PC-9 (cell line): ENCODE results near the gene ZFP57. TPM values are rescaled to one million over a fixed set of nuclear protein-coding genes. Genes with fewer than 3 reads are reported as not detected.

Experiments
- BruUV-seq: library from RNA; stranded (reverse); fragments of 400-500 nt; replicated peaks from 2 replicates; lab custom pipeline; 2021; lab: Mats Ljungman, UMichigan
- CTCF ChIA-PET: fragments of 300-600 bp; sonication (Branson Sonifier 250); formaldehyde crosslinking; loops from one replicate; lab custom pipeline; 2022; ENCODE audit warnings: antibody characterized with exemption; lab: Charles Lee
- POLR2A ChIA-PET: fragments of 300-600 bp; sonication (Branson Sonifier 250); formaldehyde crosslinking; loops from one replicate; lab custom pipeline; 2022; ENCODE audit warnings: antibody characterized with exemption; ENCODE audit not compliant: unreplicated experiment; lab: Charles Lee
- DNase-seq, 2 experiments: peaks; one replicate each; pipeline versions ENCODE4 v3.0.0 to v3.0.0-alpha.2; 2015 to 2022; ENCODE audit warnings: mixed read lengths in 1 of 2
- H2AFZ ChIP-seq: fragments of 200-600 bp; sonication (generic); 2 replicates; pipeline ENCODE4 v1.8.1; 2017; ENCODE audit warnings: antibody characterized with exemption
- H3F3A ChIP-seq: fragments of 200-600 bp; sonication (generic); 2 replicates; pipeline ENCODE4 v1.8.1; 2017; ENCODE audit warnings: antibody characterized with exemption, mild to moderate bottlenecking, low read depth; ENCODE audit not compliant: insufficient read depth
- H3K27ac ChIP-seq: fragments of 200-600 bp; sonication (generic); 2 replicates; pipeline ENCODE4 v1.6.1; 2016; ENCODE audit warnings: mixed run types
- H3K27me3 ChIP-seq: fragments of 200-600 bp; sonication (generic); 2 replicates; pipeline ENCODE4 v1.6.1; 2016; ENCODE audit warnings: low read depth, mixed run types; ENCODE audit not compliant: insufficient read depth
- H3K36me3 ChIP-seq: fragments of 200-600 bp; sonication (generic); 2 replicates; pipeline ENCODE4 v1.6.1; 2016; ENCODE audit warnings: low read depth, mixed run types
- H3K4me1 ChIP-seq: fragments of 200-600 bp; sonication (generic); replicated peaks from 2 replicates; pipeline ENCODE4 v1.6.1; 2016; ENCODE audit warnings: mixed run types; ENCODE audit not compliant: insufficient read depth
- H3K4me2 ChIP-seq: fragments of 200-600 bp; sonication (generic); 2 replicates; pipeline ENCODE4 v1.6.1; 2017; ENCODE audit warnings: mixed run types
- H3K4me3 ChIP-seq: fragments of 200-600 bp; sonication (generic); 2 replicates; pipeline ENCODE4 v1.6.1; 2016; ENCODE audit warnings: mixed run types
- H3K79me2 ChIP-seq: fragments of 200-600 bp; sonication (generic); 2 replicates; pipeline ENCODE4 v1.6.1; 2017; ENCODE audit warnings: low read depth, mixed run types
- H3K9me2 ChIP-seq: fragments of 200-600 bp; sonication (generic); 2 replicates; pipeline ENCODE4 v1.8.1; 2017; ENCODE audit warnings: mild to moderate bottlenecking; ENCODE audit not compliant: insufficient read depth
- H3K9me3 ChIP-seq: fragments of 200-600 bp; sonication (generic); 2 replicates; pipeline ENCODE4 v1.8.1; 2016; ENCODE audit warnings: low read depth; ENCODE audit not compliant: insufficient read depth
- H4K20me1 ChIP-seq: fragments of 200-600 bp; sonication (generic); 2 replicates; pipeline ENCODE4 v1.8.1; 2017; ENCODE audit not compliant: insufficient read depth
- EZH2 ChIP-seq: fragments of 200-600 bp; sonication (generic); IDR thresholded peaks from 2 replicates; pipeline ENCODE4 v1.8.0; 2017; ENCODE audit warnings: antibody characterized with exemption, low read depth
- intact Hi-C: fragments of 100-400 bp; cut with micrococcal nuclease; formaldehyde crosslinking; loops from one replicate; pipeline ENCODE4 v1.10.0; 2022; ENCODE audit not compliant: unreplicated experiment
- total RNA-seq: library from RNA; stranded (reverse); gene quantifications from 2 replicates; pipeline ENCODE4 v1.2.3, GENCODE V29; 2021
- TF ChIP-seq, protein P1 (sequence below): fragments of 200-600 bp; sonication (generic); conservative IDR thresholded peaks from 2 replicates; pipeline ENCODE4 v1.6.1; 2017; ENCODE audit warnings: mixed run types, antibody characterized with exemption, mild to moderate bottlenecking, moderate library complexity

ZFP57 gene
- total RNA-seq, 1 experiment from 2014 or later = 1.1 TPM

DNA sequence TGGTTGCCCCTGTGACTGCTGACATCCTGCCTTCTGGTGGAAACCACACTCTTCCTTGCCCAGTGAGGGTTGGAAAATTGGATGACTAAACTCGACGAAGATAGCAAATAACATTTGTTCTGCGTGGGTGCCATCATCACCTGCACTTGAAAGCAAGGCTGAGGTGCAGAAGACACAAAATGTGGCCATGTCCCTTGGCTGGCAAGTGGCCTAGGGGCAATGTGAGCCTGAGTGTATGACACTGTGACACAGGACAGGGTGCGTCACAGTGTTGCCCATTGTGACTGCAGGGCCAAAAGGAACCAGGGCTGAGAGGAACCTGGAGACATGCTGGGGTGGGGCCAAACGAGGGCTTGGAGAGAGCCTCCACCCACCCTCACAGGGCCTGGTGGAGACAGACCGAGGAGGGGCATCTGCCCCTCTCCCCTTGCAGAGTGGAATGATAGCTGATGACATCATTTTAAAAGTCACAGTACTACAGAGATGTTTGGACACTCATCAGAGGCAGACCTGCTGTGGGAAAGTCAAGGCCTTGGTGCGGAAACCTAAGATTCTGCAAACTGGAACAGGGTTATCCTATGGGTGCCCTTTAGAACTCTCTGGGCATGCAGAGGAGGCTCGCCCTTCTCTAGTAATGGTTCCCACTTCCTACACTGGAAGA lies 29.5 kb upstream of the ZFP57 start:
- intact Hi-C loops = no loop called here
- POLR2A ChIA-PET = no interaction called here
- no peaks in the 10 kb centered on the region for H3F3A ChIP-seq
- H3K79me2 ChIP-seq = no peaks in the 10 kb centered on the region
- no peaks in the 10 kb centered on the region; the same call in 1 of the 2 replicates for H3K9me3 ChIP-seq
- H3K4me3 ChIP-seq = no peak overlapping the region
- H3K36me3 ChIP-seq = no peaks in the 10 kb centered on the region
- H3K27ac ChIP-seq = no peak overlapping the region
- no peaks in the 10 kb centered on the region for H3K4me1 ChIP-seq
- CTCF ChIA-PET = no interaction called here
- no peak for DNase-seq
- no peak overlapping the region for H2AFZ ChIP-seq
- BruUV-seq = no TSS peak
- peaks cover 11% of the 10 kb centered on the region; the same call in 1 of the 2 replicates for H3K27me3 ChIP-seq
- no peaks in the 10 kb centered on the region for H3K9me2 ChIP-seq
- H4K20me1 ChIP-seq = no peaks in the 10 kb centered on the region
- no peak for TF ChIP-seq EZH2
- TF ChIP-seq, protein P1, sequence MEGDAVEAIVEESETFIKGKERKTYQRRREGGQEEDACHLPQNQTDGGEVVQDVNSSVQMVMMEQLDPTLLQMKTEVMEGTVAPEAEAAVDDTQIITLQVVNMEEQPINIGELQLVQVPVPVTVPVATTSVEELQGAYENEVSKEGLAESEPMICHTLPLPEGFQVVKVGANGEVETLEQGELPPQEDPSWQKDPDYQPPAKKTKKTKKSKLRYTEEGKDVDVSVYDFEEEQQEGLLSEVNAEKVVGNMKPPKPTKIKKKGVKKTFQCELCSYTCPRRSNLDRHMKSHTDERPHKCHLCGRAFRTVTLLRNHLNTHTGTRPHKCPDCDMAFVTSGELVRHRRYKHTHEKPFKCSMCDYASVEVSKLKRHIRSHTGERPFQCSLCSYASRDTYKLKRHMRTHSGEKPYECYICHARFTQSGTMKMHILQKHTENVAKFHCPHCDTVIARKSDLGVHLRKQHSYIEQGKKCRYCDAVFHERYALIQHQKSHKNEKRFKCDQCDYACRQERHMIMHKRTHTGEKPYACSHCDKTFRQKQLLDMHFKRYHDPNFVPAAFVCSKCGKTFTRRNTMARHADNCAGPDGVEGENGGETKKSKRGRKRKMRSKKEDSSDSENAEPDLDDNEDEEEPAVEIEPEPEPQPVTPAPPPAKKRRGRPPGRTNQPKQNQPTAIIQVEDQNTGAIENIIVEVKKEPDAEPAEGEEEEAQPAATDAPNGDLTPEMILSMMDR = no peak
- no peak overlapping the region for H3K4me2 ChIP-seq

DNA sequence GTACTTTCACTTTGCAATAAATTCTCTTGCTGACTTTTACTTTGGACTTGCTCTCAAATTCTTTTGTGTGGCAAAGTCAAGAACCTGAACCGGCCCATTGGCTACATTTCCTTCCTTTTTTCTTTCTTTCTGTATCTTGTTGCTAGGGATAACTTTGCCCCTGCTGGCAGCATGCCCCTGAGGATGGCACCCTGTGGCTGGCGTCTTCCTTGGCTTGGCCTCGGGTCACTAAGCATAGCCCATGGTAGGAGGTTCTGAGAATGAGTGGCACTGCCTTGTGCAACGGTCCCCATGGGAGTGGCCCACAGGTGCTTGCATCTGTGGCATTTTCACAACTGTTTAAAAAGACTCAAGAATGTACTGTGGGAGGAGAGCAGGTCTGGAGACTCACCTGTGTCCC lies 28.2 kb upstream of the ZFP57 start:
- CTCF ChIA-PET = no interaction called here
- BruUV-seq = no TSS peak
- TF ChIP-seq EZH2 = no peak
- TF ChIP-seq, protein P1 = no peak
- no peak for DNase-seq
- H3F3A ChIP-seq = no peaks in the 10 kb centered on the region
- H3K9me2 ChIP-seq = no peaks in the 10 kb centered on the region
- H3K36me3 ChIP-seq = no peaks in the 10 kb centered on the region
- H2AFZ ChIP-seq = no peak overlapping the region
- no peak overlapping the region for H3K4me3 ChIP-seq
- intact Hi-C loops = no loop called here
- H3K27me3 ChIP-seq = peaks cover 11% of the 10 kb centered on the region; the same call in 1 of the 2 replicates
- H3K9me3 ChIP-seq = no peaks in the 10 kb centered on the region; the same call in 1 of the 2 replicates
- H3K27ac ChIP-seq = no peak overlapping the region
- POLR2A ChIA-PET = no interaction called here
- no peaks in the 10 kb centered on the region for H3K79me2 ChIP-seq
- H3K4me2 ChIP-seq = peak overlapping the region; percentile 42; the same call in 1 of the 2 replicates
- no peaks in the 10 kb centered on the region for H4K20me1 ChIP-seq
- no peaks in the 10 kb centered on the region for H3K4me1 ChIP-seq

DNA sequence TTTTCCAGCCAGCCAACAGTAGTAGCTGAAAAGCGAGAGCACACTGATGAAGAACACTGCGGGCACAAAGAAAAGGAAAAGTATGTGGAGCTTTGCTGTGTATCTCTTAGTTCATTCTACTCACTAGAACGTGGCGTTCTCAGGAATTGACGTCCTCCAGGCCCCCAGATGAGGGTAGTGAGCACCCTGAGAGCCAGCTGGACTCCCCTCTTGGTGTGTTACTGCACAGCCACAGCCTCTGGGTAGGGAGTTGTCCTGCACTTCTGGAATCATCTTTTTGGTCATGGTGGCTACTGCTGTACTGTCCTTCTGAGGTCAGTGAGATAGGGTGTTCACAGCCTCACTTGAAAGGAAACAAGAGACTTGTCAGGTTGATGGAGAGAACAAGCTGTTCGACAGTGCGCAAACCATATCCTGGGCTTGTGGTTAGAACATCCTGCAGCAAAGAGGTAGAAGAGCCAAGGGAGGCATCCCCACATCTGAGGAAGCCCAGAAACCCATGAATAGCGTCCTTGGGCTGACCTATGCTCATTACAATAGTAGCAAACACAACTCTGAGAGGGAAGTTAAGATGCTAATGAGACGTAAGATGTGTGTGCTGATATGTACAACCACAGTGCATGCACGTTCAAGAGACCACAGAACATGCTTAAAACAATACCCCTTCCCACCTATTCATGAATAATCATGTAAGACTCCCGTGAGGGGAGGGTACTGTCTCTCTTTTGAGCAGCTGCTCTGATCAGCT lies 27.7 kb upstream of the ZFP57 start:
- H3K4me1 ChIP-seq = no peaks in the 10 kb centered on the region
- no peaks in the 10 kb centered on the region for H3K9me2 ChIP-seq
- POLR2A ChIA-PET = no interaction called here
- no peak overlapping the region for H2AFZ ChIP-seq
- CTCF ChIA-PET = no interaction called here
- H3K4me3 ChIP-seq = no peak overlapping the region
- no peak for DNase-seq
- intact Hi-C loops = no loop called here
- H3K9me3 ChIP-seq = no peaks in the 10 kb centered on the region; the same call in 1 of the 2 replicates
- no peak for TF ChIP-seq EZH2
- TF ChIP-seq, protein P1 = no peak
- no peaks in the 10 kb centered on the region for H3K36me3 ChIP-seq
- BruUV-seq = no TSS peak
- no peak overlapping the region for H3K27ac ChIP-seq
- no peaks in the 10 kb centered on the region for H3F3A ChIP-seq
- peak overlapping the region; percentile 42; the same call in 1 of the 2 replicates for H3K4me2 ChIP-seq
- H4K20me1 ChIP-seq = no peaks in the 10 kb centered on the region
- peaks cover 11% of the 10 kb centered on the region; the same call in 1 of the 2 replicates for H3K27me3 ChIP-seq
- H3K79me2 ChIP-seq = no peaks in the 10 kb centered on the region
